A172 (cell line): ENCODE results near the gene XRCC6. TPM values are rescaled to one million over a fixed set of nuclear protein-coding genes. Genes with fewer than 3 reads are reported as not detected.
"Not testable (repeated sequence)": the region's sequence is repeated elsewhere in the genome, so short reads cannot be mapped to it uniquely, and the experiment has no call there.

Experiments
- DNase-seq: peaks from one replicate; pipeline ENCODE4 v3.0.0-alpha.2; 2015; ENCODE audit warnings: low spot score
- total RNA-seq: library from RNA; depleted of rRNA; stranded (reverse); fragments of >200 nt; shearing (Covaris generic); gene quantifications from 2 replicates; pipeline ENCODE4 v1.2.3, GENCODE V29; 2014; rRNA removed

Gene XRCC6
- 382 and 394 TPM in 2 replicates for total RNA-seq

DNA sequence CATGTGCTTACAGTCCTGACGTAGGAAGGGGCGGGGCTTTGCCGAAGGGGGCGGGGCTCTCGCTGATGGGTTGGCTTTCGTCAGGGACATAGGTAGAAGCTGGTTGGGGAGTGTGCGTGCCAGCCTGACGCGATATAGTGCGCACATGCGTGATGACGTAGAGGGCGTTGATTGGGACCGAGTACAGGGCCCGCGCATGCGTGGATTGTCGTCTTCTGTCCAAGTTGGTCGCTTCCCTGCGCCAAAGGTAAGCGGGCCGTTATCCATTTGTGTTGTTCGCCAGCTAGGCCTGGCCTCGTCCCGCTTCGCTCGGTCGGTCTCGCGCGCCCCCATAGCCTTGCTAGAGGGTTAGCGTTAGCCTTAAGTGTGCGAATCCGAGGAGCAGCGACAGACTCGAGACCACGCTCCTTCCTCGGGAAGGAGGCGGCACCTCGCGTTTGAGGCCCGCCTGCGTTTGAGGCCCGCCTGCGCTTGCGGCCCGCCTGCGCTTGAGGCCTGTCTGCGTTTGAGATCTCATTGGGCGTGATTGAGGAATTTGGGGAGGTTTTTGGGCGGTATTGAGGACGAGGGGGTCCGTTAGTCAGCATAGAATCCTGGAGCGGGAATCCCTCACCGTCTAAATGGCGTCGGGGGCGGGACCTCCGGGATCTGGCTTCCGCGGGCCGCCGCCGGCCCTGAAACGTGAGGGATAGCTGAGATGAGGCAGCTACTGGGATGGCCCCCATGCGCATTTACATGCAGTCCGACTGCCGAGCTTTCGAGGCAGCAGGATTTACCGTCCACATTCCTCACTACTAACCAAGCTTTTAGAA, at the start of gene XRCC6:
Gene XRCC6, plus strand, starts transcription at position 197 of the 812 bp plus-strand sequence. CDS start 710 bp downstream, outside the sequence.
- DNase-seq: peak; percentile 97

DNA sequence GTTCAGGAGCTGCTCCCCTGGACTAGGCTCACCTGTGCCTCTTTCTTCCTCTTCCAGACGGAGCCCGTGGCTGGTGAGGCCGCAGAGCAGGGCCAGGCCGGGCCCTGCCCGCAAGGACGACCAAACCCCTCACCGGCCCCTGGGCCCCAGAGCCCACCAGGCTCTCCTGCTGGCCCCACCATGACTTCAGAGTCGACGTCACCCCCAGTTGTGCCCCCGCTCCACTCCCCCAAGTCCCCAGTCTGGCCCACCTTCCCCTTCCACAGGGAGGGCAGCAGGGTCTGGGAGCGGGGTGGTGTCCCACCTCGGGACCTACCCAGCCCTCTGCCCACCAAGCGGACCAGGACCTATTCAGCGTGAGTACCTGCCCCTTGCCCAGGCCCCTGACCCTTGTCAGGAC, 49.3 kb upstream of the XRCC6 start:
- no peak for DNase-seq

GRCh38 chr22:41572305-41572704, 48.8 kb upstream of the XRCC6 start:
- not testable (repeated sequence) for DNase-seq

GRCh38 chr22:41573677-41574076, 47.4 kb upstream of the XRCC6 start:
- no peak for DNase-seq

- DNase-seq: no peak
Measured at GRCh38 chr22:41574847-41575381, 46.2 kb upstream of the XRCC6 start.

DNA sequence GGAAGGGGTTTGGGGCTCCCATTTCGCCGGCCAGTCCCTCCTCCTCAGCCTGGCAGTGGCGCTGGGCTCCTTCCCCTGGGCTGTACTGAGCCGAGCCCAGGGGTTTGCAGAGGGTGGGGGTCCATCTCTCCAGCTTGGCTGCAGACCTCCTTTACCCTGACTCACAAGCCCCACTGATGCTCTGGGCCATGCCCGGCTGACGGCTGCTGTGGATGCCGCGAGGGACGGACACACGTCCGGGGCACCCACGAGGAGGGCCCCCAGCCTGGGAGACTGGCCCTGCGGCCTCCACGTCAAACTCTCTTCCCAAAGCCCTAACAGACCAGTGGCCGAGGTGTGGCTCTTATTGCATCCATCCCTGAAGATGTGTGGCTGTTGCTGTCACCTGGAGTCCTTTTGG, 45.6 kb upstream of the XRCC6 start:
- DNase-seq: no peak

DNA sequence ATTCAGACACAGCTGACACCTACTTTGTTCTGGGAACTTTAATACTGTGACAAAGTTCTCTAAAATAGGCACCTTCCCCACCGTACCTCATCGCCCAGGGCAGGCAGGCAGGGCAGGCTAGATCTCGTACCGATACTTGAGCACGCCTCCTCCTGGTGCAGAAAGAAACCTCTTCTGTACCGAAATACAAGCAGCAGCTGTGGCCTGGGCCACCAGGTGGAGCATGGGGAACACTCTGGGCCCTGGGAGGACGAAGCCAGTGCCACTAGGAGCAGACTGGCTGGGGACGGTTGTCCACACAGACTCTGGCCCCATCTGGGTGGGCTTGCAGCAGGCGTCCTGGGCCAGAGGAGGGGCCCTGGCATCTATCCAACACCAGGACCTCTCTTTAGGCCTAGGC, 44.2 kb upstream of the XRCC6 start:
- DNase-seq: peak; percentile 16

DNA sequence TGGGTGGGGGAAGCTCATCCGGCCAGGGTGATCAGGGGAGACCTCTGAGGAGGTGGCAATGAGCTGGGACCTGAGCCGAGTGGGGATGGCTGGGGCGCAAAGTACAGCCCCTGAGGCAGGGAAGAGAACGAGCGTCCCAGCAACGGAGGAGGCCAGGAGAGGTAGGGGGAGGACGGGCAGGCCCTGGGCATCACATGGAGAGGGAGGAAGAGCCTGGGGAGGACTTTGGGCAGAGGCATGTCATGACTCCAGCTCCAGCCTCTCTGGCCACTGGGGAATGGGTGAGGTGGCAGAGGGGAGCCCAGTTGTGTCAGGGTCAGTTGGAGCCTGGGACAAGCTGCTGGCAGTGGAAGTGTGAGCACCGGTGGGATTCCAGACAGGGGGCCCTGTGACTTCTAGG, 43.0 kb upstream of the XRCC6 start:
- DNase-seq: no peak

GRCh38 chr22:41578818-41579217, 42.3 kb upstream of the XRCC6 start:
- DNase-seq: no peak

DNA sequence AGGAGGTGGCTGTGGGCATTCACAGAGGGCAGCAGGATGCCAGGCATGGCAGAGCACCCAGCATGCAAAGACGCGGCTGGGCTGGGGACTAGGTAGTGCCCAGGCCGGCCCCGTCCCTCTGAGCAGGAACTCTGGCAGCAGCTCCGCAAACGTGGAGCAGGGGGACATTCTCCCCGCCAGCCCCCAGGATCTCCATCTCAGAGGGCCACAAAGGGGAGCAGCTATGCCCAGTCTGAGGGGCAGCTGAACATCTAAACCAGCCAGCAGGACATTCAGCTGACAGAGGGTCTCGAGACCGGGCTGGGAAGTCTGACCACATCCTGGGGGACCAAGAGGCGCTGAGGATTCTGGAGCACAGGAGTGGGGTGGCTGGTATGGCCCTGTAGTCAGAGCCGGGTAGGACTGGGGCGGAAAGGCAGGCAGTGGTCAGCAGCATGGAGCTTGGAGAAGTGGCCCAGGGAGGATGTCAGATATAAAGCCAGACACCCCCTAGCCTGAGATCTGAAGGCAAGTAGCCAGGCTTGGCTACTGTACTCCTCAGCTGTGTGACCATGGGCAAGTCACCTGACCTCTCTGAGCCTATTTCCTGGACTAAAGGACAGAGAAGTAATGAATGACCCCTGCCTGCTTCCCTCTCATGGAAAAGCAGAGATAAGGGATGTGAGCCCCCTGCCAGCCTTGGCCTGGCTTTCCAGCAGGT, 41.6 kb upstream of the XRCC6 start:
- no peak for DNase-seq

DNA sequence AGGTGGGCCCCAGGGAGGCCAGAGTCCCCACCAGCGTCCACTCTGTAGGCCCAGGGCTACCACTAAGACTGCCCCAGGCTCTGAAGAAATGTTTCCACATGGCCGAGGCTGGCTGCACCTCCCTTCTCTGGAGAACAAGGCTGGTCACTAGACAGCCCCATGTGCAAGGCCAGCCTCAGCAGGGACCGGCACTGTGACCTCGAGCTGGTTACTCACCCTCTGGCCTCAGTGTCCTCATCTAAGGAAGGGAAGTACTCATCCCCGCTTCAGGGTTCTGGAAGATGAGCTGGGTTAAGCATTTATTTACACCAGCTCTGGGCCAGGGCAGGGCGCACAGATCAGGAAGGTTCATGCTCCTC, 41.1 kb upstream of the XRCC6 start:
- no peak for DNase-seq

DNA sequence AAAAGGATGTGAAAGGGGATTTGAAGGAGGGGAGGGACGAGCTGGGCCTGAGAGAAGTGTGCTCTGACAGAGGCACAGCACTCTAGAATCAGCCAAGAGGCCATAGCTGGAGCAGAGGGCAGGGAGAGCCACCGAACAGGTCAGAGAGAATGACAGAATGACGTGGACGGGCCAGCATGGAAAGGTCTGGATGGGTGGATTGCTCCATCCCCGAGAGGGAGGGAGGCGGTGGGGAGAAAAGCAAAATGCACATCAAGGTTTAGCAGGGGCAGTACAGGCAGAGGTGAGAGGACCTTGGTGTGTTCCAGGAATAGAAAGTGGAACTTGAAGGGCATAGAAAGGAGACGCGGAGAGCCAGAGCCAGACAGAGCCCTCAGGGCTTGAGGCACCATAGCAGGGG, 38.4 kb upstream of the XRCC6 start:
- DNase-seq: no peak

- DNase-seq: no peak
Measured at GRCh38 chr22:41584881-41585280, 36.2 kb upstream of the XRCC6 start.

DNA sequence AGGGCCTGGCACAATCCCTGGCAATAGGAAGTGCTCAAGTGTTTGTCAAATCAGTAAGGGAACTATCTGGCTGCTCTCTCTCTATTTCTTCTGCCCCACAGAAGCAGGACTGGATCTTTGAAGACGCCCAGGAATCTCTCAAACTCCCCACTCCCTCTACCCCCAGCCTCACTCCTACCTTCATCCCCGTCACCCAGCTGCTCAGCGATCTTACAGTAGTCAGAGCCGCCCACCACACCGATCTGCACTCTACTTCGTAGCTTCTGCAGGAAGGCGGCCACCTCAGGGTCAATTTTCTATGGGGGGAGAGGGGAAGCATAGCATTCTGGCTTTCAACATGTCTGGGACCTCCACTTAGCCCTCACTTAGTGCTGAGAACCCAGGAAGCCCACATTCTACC, 35.2 kb upstream of the XRCC6 start:
- DNase-seq: no peak

GRCh38 chr22:41587347-41587723, 33.8 kb upstream of the XRCC6 start:
- DNase-seq: no peak

DNA sequence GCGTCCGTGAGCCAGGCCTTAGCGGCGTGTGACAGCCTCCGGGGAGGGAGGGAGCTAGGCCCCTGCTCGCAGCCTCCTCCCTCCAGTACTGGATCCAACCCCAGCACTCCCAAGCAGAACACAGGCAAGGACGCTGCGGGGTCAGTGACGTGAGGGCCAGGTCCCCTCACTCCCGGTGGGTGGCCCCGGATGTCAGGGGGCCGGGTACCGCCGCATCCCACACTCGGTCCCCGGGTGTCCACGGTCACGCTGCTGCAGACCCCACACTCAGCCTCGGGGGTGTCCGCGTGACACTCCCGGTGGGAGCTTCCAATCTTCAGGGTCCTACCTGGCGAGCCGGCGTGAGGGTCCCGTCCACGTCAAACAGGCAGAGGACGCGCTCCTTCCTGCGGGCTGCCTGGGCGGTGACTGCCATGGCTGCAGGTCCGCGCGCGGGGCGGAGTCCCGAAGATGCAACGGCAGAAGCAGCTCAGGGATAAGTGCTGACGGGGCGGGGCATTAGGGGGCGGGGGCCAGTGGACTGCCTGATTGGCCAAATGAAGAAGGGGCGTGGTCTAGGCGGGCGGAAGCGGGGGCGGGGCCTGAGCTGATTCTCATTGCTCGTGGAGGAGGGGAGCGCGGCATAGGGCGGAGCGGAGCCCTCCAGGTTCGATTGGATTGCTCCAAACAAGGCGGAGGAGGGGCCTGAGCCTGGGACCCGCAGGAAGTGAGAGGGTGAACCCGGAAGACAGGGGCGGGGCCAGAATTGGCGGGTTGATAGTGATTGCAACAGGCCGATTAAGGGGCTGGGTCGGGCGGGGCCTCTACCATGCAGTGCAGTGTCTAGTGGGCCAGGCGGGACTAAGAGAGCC, 31.5 kb upstream of the XRCC6 start, which contains the start of gene PMM1:
Gene PMM1, minus strand, starts transcription at position 450 of the 851 bp plus-strand sequence. Its CDS starts 35 bp downstream, at position 415.
- DNase-seq: peak; percentile 98

DNA sequence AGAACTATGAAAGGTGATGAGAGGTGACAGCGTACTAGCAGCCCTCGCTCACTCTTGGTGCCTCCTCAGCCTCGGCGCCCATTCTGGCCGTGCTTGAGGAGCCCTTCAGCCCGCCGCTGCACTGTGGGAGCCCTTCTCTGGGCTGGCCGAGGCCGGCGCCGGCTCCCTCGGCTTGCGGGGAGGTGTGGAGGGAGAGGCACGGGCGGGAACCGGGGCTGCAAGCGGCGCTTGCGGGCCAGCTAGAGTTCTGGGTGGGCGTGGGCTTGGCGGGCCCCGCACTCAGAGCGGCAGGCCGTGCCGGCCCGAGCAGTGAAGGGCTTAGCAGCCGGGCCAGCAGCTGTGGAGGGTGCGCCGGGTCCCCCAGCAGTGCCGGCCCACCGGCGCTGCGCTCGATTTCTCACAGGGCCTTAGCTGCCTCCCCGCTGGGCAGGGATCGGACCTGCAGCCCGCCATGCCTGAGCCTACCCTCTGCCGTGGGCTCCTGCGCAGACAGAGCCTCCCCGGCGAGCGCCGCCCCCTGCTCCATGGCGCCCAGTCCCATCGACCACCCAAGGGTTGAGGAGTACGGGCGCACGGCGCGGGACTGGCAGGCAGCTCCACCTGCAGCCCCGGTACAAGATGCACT, 27.6 kb upstream of the XRCC6 start:
- DNase-seq: not testable (repeated sequence)

DNA sequence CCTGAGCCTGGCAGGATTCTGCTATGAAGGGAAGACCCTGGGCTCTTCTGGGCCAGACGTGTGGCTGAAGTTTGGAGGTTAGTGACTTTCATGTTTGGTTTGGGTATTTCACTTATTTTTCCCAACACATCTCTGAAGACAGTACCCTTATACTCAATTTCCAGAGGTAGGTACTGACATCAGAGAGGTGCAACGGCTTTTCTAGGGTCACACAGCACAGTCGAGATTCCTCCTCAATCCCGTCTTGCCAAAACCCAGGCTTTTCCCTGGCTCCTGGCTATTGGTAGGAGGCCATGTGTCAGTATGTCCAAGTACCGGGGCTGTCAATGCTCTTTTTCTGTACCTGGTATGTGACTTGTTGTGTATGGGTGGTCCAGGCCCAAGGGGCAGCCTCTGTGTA, 25.4 kb upstream of the XRCC6 start:
- DNase-seq: no peak

- peak; percentile 27 for DNase-seq
Measured at GRCh38 chr22:41596776-41597634, 24.1 kb upstream of the XRCC6 start.

- DNase-seq: no peak
Measured at GRCh38 chr22:41597635-41597953, 23.5 kb upstream of the XRCC6 start.

- peak; percentile 68 for DNase-seq
Measured at GRCh38 chr22:41598081-41598480, 23.0 kb upstream of the XRCC6 start.
